GM10266 (cell line): Measurements from ENCODE around the gene SGCA.

Experiments used
- DNase-seq: peaks from one replicate; pipeline ENCODE4 v3.0.0; 2012; ENCODE audit errors: extremely low spot score
- CTCF ChIP-seq: IDR thresholded peaks from 2 replicates; pipeline ENCODE4 v1.5.1; 2012; ENCODE audit warnings: mild to moderate bottlenecking, low read depth; ENCODE audit not compliant: control insufficient read depth, insufficient read depth; ENCODE audit errors: missing control alignments

SGCA gene

DNA sequence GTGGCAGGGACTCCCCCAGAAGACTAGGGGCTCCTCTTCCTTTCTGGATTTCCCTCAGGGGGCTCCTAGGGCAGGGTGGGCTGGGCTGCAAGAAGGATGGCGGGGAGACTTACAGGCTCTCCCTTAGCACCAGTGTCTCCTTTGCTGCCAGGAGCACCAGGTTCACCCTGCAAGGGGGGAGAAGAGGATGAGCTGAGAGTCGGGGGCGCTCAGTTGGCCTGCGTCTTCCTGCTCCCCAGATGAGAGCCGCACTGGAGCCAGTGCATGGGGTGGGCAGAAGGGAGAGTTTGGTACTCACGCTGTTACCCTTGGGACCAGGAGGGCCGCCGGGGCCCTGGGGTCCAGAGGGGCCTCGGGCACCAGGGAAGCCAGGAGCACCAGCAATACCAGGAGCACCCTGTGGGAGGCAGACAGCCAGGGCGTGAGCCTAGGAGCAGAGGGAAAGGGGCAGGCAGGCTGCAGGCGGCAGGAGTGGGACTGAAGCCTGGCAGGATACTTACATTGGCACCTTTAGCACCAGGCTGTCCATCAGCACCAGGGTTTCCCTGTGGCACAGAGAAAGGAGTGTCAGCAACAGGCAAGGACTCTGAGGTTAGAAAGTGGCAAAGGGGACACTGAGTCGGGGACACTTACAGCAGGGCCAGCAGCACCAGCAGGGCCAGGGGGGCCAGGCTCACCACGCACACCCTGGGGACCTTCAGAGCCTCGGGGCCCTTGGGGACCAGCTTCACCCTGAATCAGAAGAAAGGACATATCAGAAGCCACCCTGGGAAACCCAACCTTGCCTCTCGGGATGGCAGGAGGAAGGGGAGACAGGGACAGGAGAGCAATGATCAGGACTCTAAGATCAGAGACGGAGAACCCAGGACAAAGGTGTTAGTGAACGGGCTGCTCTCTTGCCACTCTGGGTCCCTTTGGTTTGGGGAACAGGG, 29.4 kb downstream of the SGCA start:
- DNase-seq = no peak
- TF ChIP-seq CTCF = peak; percentile 14

DNA sequence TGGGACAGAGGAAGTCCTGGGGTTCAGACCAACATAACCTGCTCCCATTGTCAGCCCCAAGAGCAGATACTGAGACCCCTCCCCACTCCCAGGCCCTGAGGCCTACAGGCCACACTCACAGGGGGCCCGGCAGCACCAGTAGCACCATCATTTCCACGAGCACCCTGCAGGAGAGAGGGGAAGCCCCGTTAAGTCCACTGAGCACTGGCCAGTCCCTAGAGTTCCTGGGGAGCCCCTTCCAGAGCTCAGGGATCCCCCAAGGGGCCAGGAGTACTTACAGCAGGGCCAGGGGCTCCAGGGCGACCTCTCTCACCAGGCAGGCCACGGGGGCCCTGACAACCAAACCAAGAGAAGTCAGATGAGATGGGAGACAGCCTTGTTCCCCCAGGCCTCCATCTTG, 30.2 kb downstream of the SGCA start:
- TF ChIP-seq CTCF = no peak
- DNase-seq = no peak

GRCh38 chr17:50196826-50197225, 31.0 kb downstream of the SGCA start:
- TF ChIP-seq CTCF = no peak
- no peak for DNase-seq

DNA sequence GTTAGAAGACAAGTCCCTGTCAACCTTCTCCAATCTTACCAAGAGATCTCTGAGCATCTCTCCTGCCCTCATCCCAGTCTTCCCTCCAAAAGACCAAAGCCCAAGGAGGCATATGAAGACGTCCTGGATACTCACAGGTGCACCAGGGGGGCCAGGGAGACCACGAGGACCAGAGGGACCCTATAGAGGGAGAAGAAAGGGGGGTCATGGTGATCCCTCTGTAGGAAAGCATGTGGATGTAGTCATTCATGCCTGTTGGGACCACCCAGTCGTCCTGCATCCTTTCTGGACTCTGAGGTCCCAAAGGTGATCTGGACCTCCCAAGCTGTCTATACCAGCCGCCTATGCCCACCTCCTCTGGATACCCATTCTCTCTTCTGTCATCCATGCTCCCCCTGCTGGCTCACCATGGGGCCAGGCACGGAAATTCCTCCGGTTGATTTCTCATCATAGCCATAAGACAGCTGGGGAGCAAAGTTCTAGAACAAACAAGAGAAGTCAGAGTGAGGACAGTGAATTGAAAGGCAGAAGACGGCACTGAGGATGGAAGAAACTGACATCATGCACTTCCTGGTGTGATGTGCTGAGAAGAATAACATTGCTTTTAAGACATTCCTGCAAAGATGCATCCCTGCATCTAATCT, 32.3 kb downstream of the SGCA start:
- DNase-seq = peak; percentile 80

GRCh38 chr17:50199211-50199802, 33.5 kb downstream of the SGCA start:
- no peak for TF ChIP-seq CTCF

More for the DNA sequence above, 32.3 kb downstream of the SGCA start:
- peak; percentile 85 for TF ChIP-seq CTCF

GRCh38 chr17:50199803-50200456, 34.1 kb downstream of the SGCA start:
- DNase-seq = peak; percentile 86

More at GRCh38 chr17:50199211-50199802, 33.5 kb downstream of the SGCA start:
- DNase-seq = no peak

More at GRCh38 chr17:50199803-50200456, 34.1 kb downstream of the SGCA start:
- no peak for TF ChIP-seq CTCF
